ENCODE measurements around the gene PBX3. TPM values are rescaled to one million over a fixed set of nuclear protein-coding genes. Genes with fewer than 3 reads are reported as not detected.

Gene PBX3
- total RNA-seq, 1 experiment from 2014 or later = 46.0 TPM

- no peak overlapping the region for H3K4me2 ChIP-seq (ENCODE audit: insufficient read depth, insufficient read length, low read length)
- no peaks in the 10 kb centered on the region for H3K79me1 ChIP-seq (ENCODE audit: insufficient read depth, low read depth, low read length, poor library complexity, severe bottlenecking)
- H3T11ph ChIP-seq (ENCODE audit: low read length) = no peak overlapping the region
- H2BK12ac ChIP-seq (ENCODE audit: insufficient read length, low read depth, low read length) = no peak overlapping the region
- H3K27ac Mint-ChIP-seq = no peak overlapping the region; a peak in 3 of 7 replicates
- H3K27me3 ChIP-seq (ENCODE audit: insufficient read depth, low read length) = no peaks in the 10 kb centered on the region
- no peak overlapping the region for H2BK120ac ChIP-seq (ENCODE audit: low read depth, low read length, poor library complexity, severe bottlenecking)
- no peaks in the 10 kb centered on the region for H4K20me1 ChIP-seq (ENCODE audit: control insufficient read depth, insufficient read depth, insufficient read length)
- peaks cover 4% of the 10 kb centered on the region; the same call in 1 of the 2 replicates for H3K4me1 ChIP-seq (ENCODE audit: insufficient read depth, low read length)
- no peak overlapping the region for H3K4me3 Mint-ChIP-seq
- H2BK5ac ChIP-seq (ENCODE audit: insufficient read length, low read length) = no peak overlapping the region
- TF ChIP-seq CTCF (conservative IDR thresholded peaks at IDR 0.05) = no peak
- no peak overlapping the region for H3K14ac ChIP-seq (ENCODE audit: insufficient read depth, low read length)
- H4K8ac ChIP-seq (replicated peaks; ENCODE audit: insufficient read length, low read depth, low read length) = no peak overlapping the region
- no peak overlapping the region for H3K56ac ChIP-seq (ENCODE audit: insufficient read length, low read depth, low read length)
- H3K18ac ChIP-seq (ENCODE audit: insufficient read length, low read depth, low read length) = no peak overlapping the region
- no peak overlapping the region for H3K4ac ChIP-seq (ENCODE audit: low read depth, low read length)
- no peaks in the 10 kb centered on the region for H3K36me3 Mint-ChIP-seq (ENCODE audit: insufficient read depth in 1 of 3, low read depth in 3 of 3)
- H4K91ac ChIP-seq (ENCODE audit: insufficient read length, low read depth, low read length) = no peak overlapping the region
- H3K4me1 Mint-ChIP-seq = peaks cover 72 to 75% of the 10 kb centered on the region in 2 experiments
- no peak overlapping the region for H3K27ac ChIP-seq (ENCODE audit: insufficient read length, low read depth, low read length)
- no peak overlapping the region for H3K23ac ChIP-seq (ENCODE audit: insufficient read length, low read depth, low read length)
- no peaks in the 10 kb centered on the region for H3K27me3 Mint-ChIP-seq (ENCODE audit: low read depth)
- no peak overlapping the region for H2BK15ac ChIP-seq (ENCODE audit: low read depth, low read length)
- H3K9ac ChIP-seq (ENCODE audit: extremely low read depth, insufficient read length, low read length) = no peak overlapping the region
- peaks cover 6% of the 10 kb centered on the region for H3K23me2 ChIP-seq (ENCODE audit: insufficient read length, low read depth, low read length, poor library complexity, severe bottlenecking)
- no peak overlapping the region for H2AFZ ChIP-seq (ENCODE audit: low read length)
- DNase-seq = no peak
- H3K9me3 ChIP-seq (ENCODE audit: control insufficient read depth, low read depth, low read length) = no peaks in the 10 kb centered on the region
- H2BK20ac ChIP-seq (ENCODE audit: low read depth, low read length, poor library complexity, severe bottlenecking) = no peak overlapping the region
- no peak overlapping the region for H2AK5ac ChIP-seq (ENCODE audit: insufficient read length, low read length)
- no peaks in the 10 kb centered on the region for H3K9me3 Mint-ChIP-seq
- no peak overlapping the region for H4K5ac ChIP-seq (ENCODE audit: insufficient read length, low read depth, low read length)
- no CpG with 5 or more reads among the region's 3 CpGs for WGBS (ENCODE audit: extremely low coverage, insufficient read length, low lambda C conversion rate)
- H3K79me2 ChIP-seq (ENCODE audit: insufficient read depth, low read length) = no peaks in the 10 kb centered on the region; the same call in 1 of the 2 replicates
These were observed 139.2 kb downstream of the PBX3 start for GRCh38 chr9:125886365-125886764.
